GM18858 (cell line): Measurements from ENCODE around the gene RARA.
"Not testable (repeated sequence)": the region's sequence is repeated elsewhere in the genome, so short reads cannot be mapped to it uniquely, and the experiment has no call there.

Experiments used
- ATAC-seq: cut with Tn5 transposase; IDR thresholded peaks from one replicate; pipeline ENCODE4 v1.9.1; 2021; ENCODE audit not compliant: unreplicated experiment

Gene RARA

GRCh38 chr17:40356990-40357881 is 48.3 kb downstream of the RARA start:
- ATAC-seq = no peak

- ATAC-seq = no peak
Measured at GRCh38 chr17:40358323-40359038, 49.5 kb downstream of the RARA start.

GRCh38 chr17:40360091-40360490 is 51.1 kb downstream of the RARA start:
- no peak for ATAC-seq

GRCh38 chr17:40361063-40361924 is 52.3 kb downstream of the RARA start:
- no peak for ATAC-seq

GRCh38 chr17:40361925-40362695 is 53.1 kb downstream of the RARA start:
- no peak for ATAC-seq

- no peak for ATAC-seq
Measured at GRCh38 chr17:40362696-40363110, 53.7 kb downstream of the RARA start.

GRCh38 chr17:40363111-40363827 is 54.3 kb downstream of the RARA start:
- no peak for ATAC-seq

GRCh38 chr17:40364121-40364861 is 55.3 kb downstream of the RARA start, which contains the start of gene GJD3:
Gene GJD3 (minus strand): TSS chr17:40364737. CDS start chr17:40363815, 922 bp downstream.
- ATAC-seq = no peak

- no peak for ATAC-seq
Measured at GRCh38 chr17:40364906-40365305, 55.9 kb downstream of the RARA start.

- no peak for ATAC-seq
Measured at GRCh38 chr17:40366076-40366860, 57.3 kb downstream of the RARA start.

- ATAC-seq = no peak
Measured at GRCh38 chr17:40366861-40367518, 58.0 kb downstream of the RARA start.

- ATAC-seq = not testable (repeated sequence)
Measured at GRCh38 chr17:40367728-40368127, 58.7 kb downstream of the RARA start.

- ATAC-seq = no peak
Measured at GRCh38 chr17:40369923-40370322, 60.9 kb downstream of the RARA start.

- ATAC-seq = no peak
Measured at GRCh38 chr17:40371261-40371929, 62.4 kb downstream of the RARA start.

GRCh38 chr17:40372031-40372430 is 63.1 kb downstream of the RARA start:
- no peak for ATAC-seq

- ATAC-seq = not testable (repeated sequence)
Measured at GRCh38 chr17:40372644-40373043, 63.7 kb downstream of the RARA start.

GRCh38 chr17:40373324-40373723 is 64.3 kb downstream of the RARA start:
- no peak for ATAC-seq
